ENCODE results near the gene CYREN.

- TF ChIP-seq SREBF2 (CRISPR knock-in tag; IDR thresholded peaks at IDR 0.05): no peak
- no peak for TF ChIP-seq SNIP1 (IDR thresholded peaks at IDR 0.05; ENCODE audit: low read depth)
- no peak for TF ChIP-seq CREBBP (IDR thresholded peaks at IDR 0.05; ENCODE audit: low read depth, low read length)
- TF ChIP-seq TSC22D4 (tag; IDR thresholded peaks at IDR 0.05): no peak
- no peak for TF ChIP-seq ESRRA (IDR thresholded peaks at IDR 0.05; ENCODE audit: borderline replicate concordance, low read depth)
- no peak for TF ChIP-seq ZBTB8A (IDR thresholded peaks at IDR 0.05; ENCODE audit: partially characterized antibody)
- TF ChIP-seq KLF1 (tag; IDR thresholded peaks at IDR 0.05): no peak
- no peak for TF ChIP-seq GABPA (tag; conservative IDR thresholded peaks at IDR 0.05; ENCODE audit: low read depth)
- no peak for TF ChIP-seq ZNF655 (CRISPR knock-in tag; IDR thresholded peaks at IDR 0.05)
- TF ChIP-seq EZH2 (IDR thresholded peaks at IDR 0.05; ENCODE audit: borderline replicate concordance, low read depth, low read length): no peak
Observed at GRCh38 chr7:135150072-135150782, 20.3 kb downstream of the CYREN start.
